Thoracic aorta endothelial cell (primary cell): Measurements from ENCODE around the gene PRSS37. TPM values are rescaled to one million over a fixed set of nuclear protein-coding genes. Genes with fewer than 3 reads are reported as not detected.

Experiments
- total RNA-seq: library from RNA; depleted of rRNA; stranded (reverse); fragments of >200 nt; gene quantifications from 2 replicates; pipeline ENCODE4 v1.2.3, GENCODE V29; 2012

The PRSS37 gene
- total RNA-seq = not detected in 2 replicates

GRCh38 chr7:141841385-141841784 is at the start of gene PRSS37:
Gene PRSS37, minus strand, starts transcription at chr7:141841485. Its CDS starts 436 bp downstream, at chr7:141841049.

GRCh38 chr7:141789917-141790316 is 51.4 kb downstream of the PRSS37 start, which contains the start of gene TAS2R5:
Gene TAS2R5, plus strand, starts transcription at chr7:141790217. Its CDS starts 145 bp downstream, at chr7:141790362.

Other genes starting within 250 kb of the PRSS37 start
- 45.7 and 50.8 TPM in 2 replicates for gene DENND11, start 139.3 kb downstream of the PRSS37 start, total RNA-seq
- not detected in 2 replicates for gene WEE2, start 133.1 kb downstream of the PRSS37 start, total RNA-seq
- gene SSBP1, start 103.1 kb downstream of the PRSS37 start, total RNA-seq = 192 and 202 TPM in 2 replicates
- 1.4 and 1.7 TPM in 2 replicates for gene TAS2R3, start 77.4 kb downstream of the PRSS37 start, total RNA-seq
- 1.1 and 1.7 TPM in 2 replicates for gene TAS2R4, start 64.8 kb downstream of the PRSS37 start, total RNA-seq
- gene TAS2R5, start 51.3 kb downstream of the PRSS37 start, total RNA-seq = 0.66 and 1.7 TPM in 2 replicates
- not detected in 2 replicates for gene OR9A4, start 74.9 kb upstream of the PRSS37 start, total RNA-seq
- gene CLEC5A, start 105.5 kb upstream of the PRSS37 start, total RNA-seq = not detected in 2 replicates
- gene TAS2R38, start 132.3 kb upstream of the PRSS37 start, total RNA-seq = not detected in 2 replicates
- gene MGAM, start 154.4 kb upstream of the PRSS37 start, total RNA-seq = not detected in 2 replicates